Measurements from ENCODE around the gene SPOP.
A peak's percentile ranks its signal among the peaks of the same experiment; 100 is the strongest.

SPOP gene

GRCh38 chr17:49723423-49723822, 45.5 kb upstream of the SPOP start:
- H3K79me1 ChIP-seq (replicated peaks; ENCODE audit: low read length, poor library complexity, severe bottlenecking), result peaks cover 5% of the 10 kb centered on the region
- H3K36me3 ChIP-seq (ENCODE audit: control insufficient read depth in 1 of 2, insufficient read depth in 2 of 2, low read depth in 1 of 2, low read length in 2 of 2), result peaks cover 18 to 20% of the 10 kb centered on the region in 2 experiments
- no peak overlapping the region for H3K14ac ChIP-seq (ENCODE audit: low read length in 2 of 2)
- no peak overlapping the region for H3K23ac ChIP-seq (ENCODE audit: low read length in 2 of 2)
- no peak overlapping the region for H3K4me2 ChIP-seq (ENCODE audit: low read length, poor library complexity, severe bottlenecking)
- no peak overlapping the region for H3K9ac ChIP-seq (ENCODE audit: low read length)
- H3K27me3 ChIP-seq (ENCODE audit: control insufficient read depth in 1 of 2, insufficient read depth in 1 of 2, low read length in 2 of 2), result no peaks in the 10 kb centered on the region
- H2AK5ac ChIP-seq (ENCODE audit: low read length, severe bottlenecking), result no peak overlapping the region
- H3K4me3 ChIP-seq (ENCODE audit: insufficient read depth in 1 of 2, low read depth in 1 of 2, low read length in 2 of 2), result peak overlapping the region in 1 of 2 experiments; percentile 4
- H4K8ac ChIP-seq (ENCODE audit: low read length), result no peak overlapping the region
- no peak overlapping the region for H3K27ac ChIP-seq (ENCODE audit: low read length, poor library complexity, severe bottlenecking)
- no peak for DNase-seq
- no peak overlapping the region for H2AFZ ChIP-seq (ENCODE audit: low read depth, low read length)
- whole genome bisulfite sequencing, result 78% methylated on average over 8 of the region's 8 CpGs
- no peak overlapping the region for H2BK15ac ChIP-seq (ENCODE audit: low read depth, poor library complexity, severe bottlenecking)
- no peak overlapping the region for H2BK5ac ChIP-seq (ENCODE audit: low read depth, low read length, poor library complexity, severe bottlenecking)
- no peak overlapping the region for H3K4ac ChIP-seq (ENCODE audit: low read depth in 1 of 2, low read length in 2 of 2)
- H3K18ac ChIP-seq (ENCODE audit: low read depth in 1 of 2, low read length in 2 of 2), result no peak overlapping the region
- no peak overlapping the region for H2BK12ac ChIP-seq (ENCODE audit: low read length in 2 of 2)
- H3K4me1 ChIP-seq (ENCODE audit: control insufficient read depth, insufficient read depth, low read depth, low read length), result no peaks in the 10 kb centered on the region
- H2BK120ac ChIP-seq (ENCODE audit: low read depth, low read length), result no peak overlapping the region
- H3K9me3 ChIP-seq (ENCODE audit: control insufficient read depth, low read length), result no peaks in the 10 kb centered on the region
- H4K91ac ChIP-seq (ENCODE audit: low read length), result no peak overlapping the region

GRCh38 chr17:49722066-49722465, 44.2 kb upstream of the SPOP start:
- no peak overlapping the region for H2BK120ac ChIP-seq (ENCODE audit: low read depth, low read length)
- H2BK12ac ChIP-seq (ENCODE audit: low read length in 2 of 2), result no peak overlapping the region
- no peak overlapping the region for H3K14ac ChIP-seq (ENCODE audit: low read length in 2 of 2)
- no peak overlapping the region for H3K4me3 ChIP-seq (ENCODE audit: insufficient read depth in 1 of 2, low read depth in 1 of 2, low read length in 2 of 2)
- DNase-seq, result no peak
- H3K79me1 ChIP-seq (replicated peaks; ENCODE audit: low read length, poor library complexity, severe bottlenecking), result peaks cover 2% of the 10 kb centered on the region
- no peaks in the 10 kb centered on the region for H3K4me1 ChIP-seq (ENCODE audit: control insufficient read depth, insufficient read depth, low read depth, low read length)
- no peak overlapping the region for H2BK5ac ChIP-seq (ENCODE audit: low read depth, low read length, poor library complexity, severe bottlenecking)
- H3K27me3 ChIP-seq (ENCODE audit: control insufficient read depth in 1 of 2, insufficient read depth in 1 of 2, low read length in 2 of 2), result no peaks in the 10 kb centered on the region
- H3K18ac ChIP-seq (ENCODE audit: low read depth in 1 of 2, low read length in 2 of 2), result no peak overlapping the region
- H4K91ac ChIP-seq (ENCODE audit: low read length), result no peak overlapping the region
- no peak overlapping the region for H3K4ac ChIP-seq (ENCODE audit: low read depth in 1 of 2, low read length in 2 of 2)
- H2BK15ac ChIP-seq (ENCODE audit: low read depth, poor library complexity, severe bottlenecking), result no peak overlapping the region
- no peak overlapping the region for H3K27ac ChIP-seq (ENCODE audit: low read length, poor library complexity, severe bottlenecking)
- no peak overlapping the region for H4K8ac ChIP-seq (ENCODE audit: low read length)
- peaks cover 23 to 30% of the 10 kb centered on the region in 2 experiments for H3K36me3 ChIP-seq (ENCODE audit: control insufficient read depth in 1 of 2, insufficient read depth in 2 of 2, low read depth in 1 of 2, low read length in 2 of 2)
- no peak overlapping the region for H3K23ac ChIP-seq (ENCODE audit: low read length in 2 of 2)
- H2AK5ac ChIP-seq (ENCODE audit: low read length, severe bottlenecking), result no peak overlapping the region
- WGBS, result 97% methylated on average over 3 of the region's 3 CpGs
- H3K4me2 ChIP-seq (ENCODE audit: low read length, poor library complexity, severe bottlenecking), result no peak overlapping the region
- H3K9ac ChIP-seq (ENCODE audit: low read length), result no peak overlapping the region
- no peak overlapping the region for H2AFZ ChIP-seq (ENCODE audit: low read depth, low read length)
- no peaks in the 10 kb centered on the region for H3K9me3 ChIP-seq (ENCODE audit: control insufficient read depth, low read length)

- no peak overlapping the region for H4K8ac ChIP-seq (ENCODE audit: low read length)
- no peak overlapping the region for H3K27ac ChIP-seq (ENCODE audit: low read length, poor library complexity, severe bottlenecking)
- no peak overlapping the region for H3K18ac ChIP-seq (ENCODE audit: low read depth in 1 of 2, low read length in 2 of 2)
- no peak overlapping the region for H3K4ac ChIP-seq (ENCODE audit: low read depth in 1 of 2, low read length in 2 of 2)
- no peak overlapping the region for H2AFZ ChIP-seq (ENCODE audit: low read depth, low read length)
- peaks cover 30 to 61% of the 10 kb centered on the region in 2 experiments for H3K36me3 ChIP-seq (ENCODE audit: control insufficient read depth in 1 of 2, insufficient read depth in 2 of 2, low read depth in 1 of 2, low read length in 2 of 2)
- DNase-seq, result no peak
- H2BK120ac ChIP-seq (ENCODE audit: low read depth, low read length), result no peak overlapping the region
- H3K4me1 ChIP-seq (ENCODE audit: control insufficient read depth, insufficient read depth, low read depth, low read length), result no peaks in the 10 kb centered on the region
- no peak overlapping the region for H3K4me2 ChIP-seq (ENCODE audit: low read length, poor library complexity, severe bottlenecking)
- no peak overlapping the region for H2BK5ac ChIP-seq (ENCODE audit: low read depth, low read length, poor library complexity, severe bottlenecking)
- H3K23ac ChIP-seq (ENCODE audit: low read length in 2 of 2), result no peak overlapping the region
- no peaks in the 10 kb centered on the region for H3K27me3 ChIP-seq (ENCODE audit: control insufficient read depth in 1 of 2, insufficient read depth in 1 of 2, low read length in 2 of 2)
- H2BK15ac ChIP-seq (ENCODE audit: low read depth, poor library complexity, severe bottlenecking), result no peak overlapping the region
- no peak overlapping the region for H2BK12ac ChIP-seq (ENCODE audit: low read length in 2 of 2)
- H3K9me3 ChIP-seq (ENCODE audit: control insufficient read depth, low read length), result no peaks in the 10 kb centered on the region
- H3K9ac ChIP-seq (ENCODE audit: low read length), result no peak overlapping the region
- H4K91ac ChIP-seq (ENCODE audit: low read length), result no peak overlapping the region
- no peak overlapping the region for H3K4me3 ChIP-seq (ENCODE audit: insufficient read depth in 1 of 2, low read depth in 1 of 2, low read length in 2 of 2)
- 97% methylated on average over 10 of the region's 10 CpGs for WGBS
- no peak overlapping the region for H2AK5ac ChIP-seq (ENCODE audit: low read length, severe bottlenecking)
- H3K14ac ChIP-seq (ENCODE audit: low read length in 2 of 2), result no peak overlapping the region
- no peaks in the 10 kb centered on the region for H3K79me1 ChIP-seq (replicated peaks; ENCODE audit: low read length, poor library complexity, severe bottlenecking)
Measured at GRCh38 chr17:49717371-49717861, 39.5 kb upstream of the SPOP start.

GRCh38 chr17:49716668-49717364, 38.9 kb upstream of the SPOP start:
- Histone ChIP-seq H3K79me1 (replicated peaks; ENCODE audit: low read length, poor library complexity, severe bottlenecking) (no peaks in the 10 kb centered on the region), H3K4me3 (ENCODE audit: insufficient read depth in 1 of 2, low read depth in 1 of 2, low read length in 2 of 2) (no peak overlapping the region), H3K4ac (ENCODE audit: low read depth in 1 of 2, low read length in 2 of 2) (no peak overlapping the region), H3K27me3 (ENCODE audit: control insufficient read depth in 1 of 2, insufficient read depth in 1 of 2, low read length in 2 of 2) (no peaks in the 10 kb centered on the region), H2BK5ac (ENCODE audit: low read depth, low read length, poor library complexity, severe bottlenecking) (no peak overlapping the region), H2AFZ (ENCODE audit: low read depth, low read length) (no peak overlapping the region), H4K91ac (ENCODE audit: low read length) (no peak overlapping the region), H2AK5ac (ENCODE audit: low read length, severe bottlenecking) (no peak overlapping the region), H4K8ac (ENCODE audit: low read length) (no peak overlapping the region), H2BK12ac (ENCODE audit: low read length in 2 of 2) (no peak overlapping the region), H2BK120ac (ENCODE audit: low read depth, low read length) (no peak overlapping the region), H3K18ac (ENCODE audit: low read depth in 1 of 2, low read length in 2 of 2) (no peak overlapping the region), H3K36me3 (ENCODE audit: control insufficient read depth in 1 of 2, insufficient read depth in 2 of 2, low read depth in 1 of 2, low read length in 2 of 2) (peaks cover 24 to 56% of the 10 kb centered on the region in 2 experiments), H3K9me3 (ENCODE audit: control insufficient read depth, low read length) (no peaks in the 10 kb centered on the region), H3K14ac (ENCODE audit: low read length in 2 of 2) (no peak overlapping the region), H3K23ac (ENCODE audit: low read length in 2 of 2) (no peak overlapping the region), H3K4me1 (ENCODE audit: control insufficient read depth, insufficient read depth, low read depth, low read length) (no peaks in the 10 kb centered on the region), H3K27ac (ENCODE audit: low read length, poor library complexity, severe bottlenecking) (no peak overlapping the region), H3K9ac (ENCODE audit: low read length) (no peak overlapping the region), H2BK15ac (ENCODE audit: low read depth, poor library complexity, severe bottlenecking) (no peak overlapping the region), H3K4me2 (ENCODE audit: low read length, poor library complexity, severe bottlenecking) (no peak overlapping the region)
- WGBS, result 100% methylated on average over 1 of the region's 1 CpG
- DNase-seq, result no peak
